Epithelial cell of prostate (primary cell): ENCODE measurements around the gene RGS11.
"Not testable (repeated sequence)": the region's sequence is repeated elsewhere in the genome, so short reads cannot be mapped to it uniquely, and the experiment has no call there.

Experiments used
- DNase-seq: peaks from one replicate; pipeline ENCODE4 v3.0.0-alpha.2; 2011; ENCODE audit warnings: low read depth, low spot score
- H3K27ac ChIP-seq: fragments of 450-650 bp; 2 replicates; pipeline ENCODE4 v1.5.1; 2017; ENCODE audit warnings: mild to moderate bottlenecking

The RGS11 gene

GRCh38 chr16:281660-282255, 6.0 kb upstream of the RGS11 start:
- DNase-seq = no peak

DNA sequence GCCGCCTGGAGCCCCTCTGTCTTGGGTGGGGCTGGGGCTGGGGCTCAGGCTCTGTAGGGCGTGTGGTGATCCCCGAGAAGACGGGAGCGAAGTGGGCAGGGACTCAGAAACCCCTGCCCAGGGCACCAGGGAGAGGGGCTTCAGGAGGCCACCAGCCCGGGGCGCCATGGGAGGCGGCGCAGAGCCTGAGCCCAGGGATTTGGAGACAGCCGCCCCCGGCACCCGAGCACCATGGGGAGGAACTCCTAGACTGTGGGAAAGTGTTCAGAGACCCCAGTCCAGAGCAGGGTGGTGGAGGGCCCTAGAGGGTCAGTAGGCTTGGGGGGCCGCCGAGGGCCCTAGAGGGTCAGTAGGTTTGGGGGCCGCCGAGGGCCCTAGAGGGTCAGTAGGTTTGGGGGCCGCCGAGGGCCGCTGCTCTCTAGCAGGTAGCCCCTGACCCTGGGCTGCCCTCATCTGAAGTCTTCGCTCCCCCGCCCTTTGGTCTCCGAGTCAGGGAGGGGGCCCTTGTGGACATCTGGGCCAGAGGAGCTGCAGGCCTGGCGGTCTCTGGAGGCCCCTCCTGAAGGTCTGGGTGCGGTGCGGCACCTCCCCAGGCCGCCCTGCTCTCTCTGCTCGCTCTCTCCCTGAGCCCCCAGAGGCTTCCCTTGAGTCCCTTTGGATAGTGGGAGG, 5.4 kb upstream of the RGS11 start:
- DNase-seq = no peak
- H3K27ac ChIP-seq = no peak overlapping the region

More at GRCh38 chr16:281660-282255, 6.0 kb upstream of the RGS11 start:
- no peak overlapping the region for H3K27ac ChIP-seq

DNA sequence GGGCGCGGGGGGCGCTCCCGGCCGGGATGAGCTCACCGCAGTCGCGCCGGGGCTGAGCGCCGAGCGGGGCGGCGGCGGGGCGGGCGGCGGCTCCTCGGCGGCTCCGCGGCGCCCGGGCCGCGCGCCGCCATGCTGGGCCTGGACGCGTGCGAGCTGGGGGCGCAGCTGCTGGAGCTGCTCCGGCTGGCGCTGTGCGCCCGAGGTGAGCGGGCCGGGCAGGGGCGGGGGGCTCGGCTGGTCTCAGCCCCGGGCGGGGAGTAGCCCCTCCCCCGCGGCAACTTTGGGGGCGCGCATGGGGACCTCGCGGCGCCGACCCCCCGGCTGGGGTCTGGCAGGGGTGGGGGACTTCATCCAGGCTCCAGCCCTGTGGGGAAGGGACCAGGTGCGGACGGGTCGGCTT, 4.8 kb upstream of the RGS11 start, which contains the start of gene ARHGDIG:
Gene ARHGDIG (plus strand): TSS at position 40 of the 400 bp plus-strand sequence. CDS start 90 bp downstream, at position 130.
- no peak within 1 kb of the TSS for H3K27ac ChIP-seq
- no peak for DNase-seq

GRCh38 chr16:280005-280460, 4.3 kb upstream of the RGS11 start:
- H3K27ac ChIP-seq = no peak overlapping the region
- DNase-seq = no peak

DNA sequence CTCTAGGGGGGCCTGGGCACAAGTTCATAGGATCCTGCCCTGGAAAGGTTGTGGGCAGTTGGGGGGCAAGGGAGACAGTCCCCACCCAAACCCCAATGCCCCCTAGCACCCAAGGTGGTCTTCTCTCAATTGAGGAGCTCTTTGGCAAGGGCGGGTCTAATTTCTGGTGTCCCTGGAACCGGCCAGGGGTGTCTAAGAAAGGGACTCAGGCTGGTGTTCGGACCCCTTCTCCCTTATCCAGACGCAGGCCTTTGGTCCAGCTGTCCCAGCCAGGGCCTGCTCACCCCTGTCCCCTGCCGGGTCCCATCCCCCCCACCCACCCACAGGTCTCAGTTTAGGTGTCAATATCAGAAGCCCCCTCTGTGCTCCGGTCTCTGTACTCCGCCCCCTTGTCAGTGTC, 3.8 kb upstream of the RGS11 start:
- no peak overlapping the region for H3K27ac ChIP-seq
- no peak for DNase-seq

- no peak overlapping the region for H3K27ac ChIP-seq
- peak; percentile 55 for DNase-seq
Observed at GRCh38 chr16:278863-279366, 3.2 kb upstream of the RGS11 start.

GRCh38 chr16:276426-277077, 808 bp upstream of the RGS11 start:
- no peak for DNase-seq
- H3K27ac ChIP-seq = no peak overlapping the region

DNA sequence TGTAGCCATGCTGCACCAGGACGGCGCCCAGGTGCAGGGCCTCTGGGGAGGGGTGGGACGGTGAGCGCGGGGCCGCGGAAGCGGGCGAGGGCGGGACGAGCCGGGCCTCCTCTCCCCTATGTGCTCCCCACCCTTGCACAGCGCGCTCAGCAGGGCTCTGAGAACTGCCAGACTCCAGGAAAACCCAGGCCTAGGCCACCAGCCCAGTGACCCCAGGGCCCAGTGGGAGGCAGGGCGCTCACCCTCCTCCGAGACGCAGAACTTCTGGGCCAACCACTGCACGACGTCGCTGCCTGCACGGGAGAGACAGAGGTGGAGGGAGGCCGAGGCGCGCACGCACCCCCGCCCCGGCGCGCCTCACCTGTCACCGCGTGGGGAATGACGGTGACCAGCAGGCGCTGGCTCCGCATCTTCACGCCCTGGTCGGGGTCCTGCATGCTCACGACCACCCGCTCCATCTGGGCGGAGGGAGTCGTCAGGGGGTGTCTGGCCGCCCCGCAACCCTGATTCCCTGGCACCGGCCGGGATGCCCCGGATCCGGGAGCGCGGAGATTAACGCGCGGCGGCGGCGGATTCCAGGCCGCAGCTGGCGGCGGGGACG, 603 bp downstream of the RGS11 start:
- no peak for DNase-seq
- H3K27ac ChIP-seq = no peak overlapping the region

- no peak overlapping the region for H3K27ac ChIP-seq
- no peak for DNase-seq
Observed at GRCh38 chr16:273547-274421, 2.0 kb downstream of the RGS11 start.

DNA sequence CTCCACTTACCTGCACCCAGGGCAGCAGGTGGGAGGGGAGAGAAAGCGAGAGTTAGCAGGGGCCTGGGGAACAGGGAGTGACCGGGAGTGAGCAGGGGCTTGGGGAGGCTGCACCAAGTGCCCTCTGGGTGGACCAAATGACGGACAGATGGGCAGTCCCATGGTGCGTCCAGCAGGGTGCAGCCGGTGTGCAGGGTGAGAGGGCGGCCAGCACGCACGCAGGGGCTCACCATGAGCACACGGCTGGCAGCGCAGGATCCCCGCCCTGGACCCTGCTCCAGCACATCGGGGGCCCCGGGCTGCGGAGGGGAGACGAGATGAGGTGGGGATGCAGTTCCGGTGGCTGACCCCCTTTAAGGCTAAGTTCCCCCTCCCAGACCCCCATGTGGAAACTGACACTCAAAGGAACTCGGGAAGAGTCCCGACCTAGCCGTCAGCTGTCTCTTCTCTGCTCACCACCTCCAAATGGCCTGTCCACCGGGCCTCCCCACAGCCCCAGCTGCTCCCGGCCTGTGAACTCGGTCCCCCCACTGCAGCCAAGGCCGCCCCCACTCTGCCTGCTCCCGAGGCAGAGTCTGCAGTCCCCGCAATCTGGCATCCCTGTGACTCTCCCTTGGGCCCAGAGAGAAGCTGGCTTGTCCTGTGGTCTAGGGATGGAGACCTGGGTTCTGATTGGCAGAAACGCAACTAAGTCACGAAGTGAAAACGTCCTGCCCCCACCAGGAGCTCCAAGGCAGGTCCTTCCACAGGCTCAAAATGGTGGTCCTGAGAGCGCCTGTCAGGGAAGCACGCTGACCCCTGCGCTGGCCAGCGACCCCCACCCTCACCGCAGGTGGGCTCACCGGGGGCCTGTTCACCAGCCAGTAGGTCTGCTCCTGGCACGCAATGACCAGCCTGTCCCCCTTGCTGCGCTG, 2.9 kb downstream of the RGS11 start:
- no peak overlapping the region for H3K27ac ChIP-seq
- DNase-seq = no peak

- no peak overlapping the region for H3K27ac ChIP-seq
- DNase-seq = no peak
Observed at GRCh38 chr16:270381-271255, 5.1 kb downstream of the RGS11 start.

DNA sequence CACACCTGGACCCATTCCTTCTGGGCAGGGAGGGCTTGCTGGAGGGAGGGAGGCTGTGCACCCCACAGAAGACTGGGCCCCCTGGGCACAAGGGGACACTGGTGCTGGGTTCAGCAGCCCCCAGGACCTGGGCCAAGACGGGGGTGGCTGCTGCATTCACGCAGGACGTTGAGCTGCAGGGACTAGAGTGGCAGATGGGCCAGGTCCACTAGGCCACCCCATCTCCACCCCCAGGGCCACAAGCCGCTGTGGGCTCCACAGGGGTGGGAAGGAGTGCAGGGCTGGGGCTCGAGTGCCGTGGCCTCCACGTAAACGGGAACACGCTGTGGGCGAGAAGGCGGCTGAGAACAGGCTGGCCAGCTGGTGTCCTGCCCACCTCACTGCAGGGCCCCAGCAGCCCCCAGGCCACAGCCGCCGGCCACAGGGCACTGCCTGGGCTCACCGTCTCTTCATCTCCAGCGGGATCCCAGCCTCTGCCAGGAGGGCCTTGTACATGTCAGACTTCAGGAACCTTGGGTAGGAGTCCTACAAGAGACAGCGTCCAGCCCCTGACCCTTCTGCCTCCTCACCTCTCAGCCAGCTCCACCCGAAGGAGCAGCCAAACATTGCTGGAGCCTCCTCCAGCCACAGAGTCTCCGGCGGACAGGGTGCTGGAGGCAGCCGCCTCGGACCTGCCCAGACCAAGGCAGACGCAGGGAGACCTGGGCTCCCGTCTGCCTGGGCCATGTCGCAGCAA, 6.5 kb downstream of the RGS11 start:
- no peak overlapping the region for H3K27ac ChIP-seq
- no peak for DNase-seq

DNA sequence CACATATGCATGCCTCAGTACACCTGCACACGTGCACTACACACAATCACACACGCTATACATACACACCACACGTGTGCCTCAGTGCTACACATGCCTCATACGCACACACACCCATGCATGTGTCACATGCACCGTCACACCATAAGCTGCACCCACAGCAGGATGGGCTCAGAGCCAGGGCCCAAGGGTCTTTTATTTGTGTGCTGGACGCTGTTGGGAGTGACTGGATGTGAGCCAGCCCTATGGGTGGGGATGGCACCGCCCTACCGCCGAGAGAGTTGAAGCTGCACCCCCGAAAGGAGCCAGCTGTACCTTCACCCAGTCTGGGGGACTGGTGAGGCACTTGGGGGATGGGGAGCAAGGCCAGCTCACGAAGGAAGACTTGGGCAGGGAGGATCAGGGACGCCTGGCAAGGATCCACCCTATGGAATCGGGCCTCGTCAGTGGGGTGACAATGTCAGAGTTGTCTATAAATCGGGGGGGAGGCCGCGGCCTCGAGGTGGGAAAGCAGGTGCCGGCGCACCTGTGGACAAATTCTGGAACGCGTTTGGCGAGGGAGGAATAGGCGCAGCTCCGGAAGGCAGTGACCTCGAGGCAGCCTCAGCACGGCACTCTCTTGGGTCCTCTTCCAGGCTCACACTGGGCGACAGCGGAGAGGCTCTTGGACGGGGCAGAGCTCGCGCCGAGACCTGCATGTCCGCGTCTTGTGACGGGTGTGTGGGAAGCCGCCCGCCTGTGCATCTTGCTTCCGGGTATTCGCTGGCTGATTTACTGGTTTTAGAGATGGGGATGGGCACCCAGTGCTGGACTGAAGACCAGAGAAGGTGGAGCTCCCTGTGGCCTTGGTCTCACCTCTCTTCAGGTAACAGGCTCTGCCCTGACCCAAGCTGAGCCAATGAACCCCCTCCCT, 7.3 kb downstream of the RGS11 start:
- no peak overlapping the region for H3K27ac ChIP-seq
- no peak for DNase-seq

GRCh38 chr16:267562-267961, 8.2 kb downstream of the RGS11 start:
- not testable (repeated sequence) for DNase-seq, H3K27ac ChIP-seq

GRCh38 chr16:266258-267164, 9.2 kb downstream of the RGS11 start:
- H3K27ac ChIP-seq = no peak overlapping the region
- DNase-seq = no peak
